GM21786 (cell line): Measurements from ENCODE around the gene ITCH.
"Not testable (repeated sequence)": the region's sequence is repeated elsewhere in the genome, so short reads cannot be mapped to it uniquely, and the experiment has no call there.

Experiments used
- ATAC-seq: cut with Tn5 transposase; IDR thresholded peaks from one replicate; pipeline ENCODE4 v1.9.1; 2021; ENCODE audit not compliant: unreplicated experiment

The ITCH gene

GRCh38 chr20:34363062-34363464, at the start of gene ITCH:
TSS of gene ITCH (plus strand) at chr20:34363273. CDS start at chr20:34393812, 30,539 bp downstream.
- ATAC-seq, result peak; percentile 93

- no peak for ATAC-seq
Observed at GRCh38 chr20:34315236-34315635, 47.8 kb upstream of the ITCH start.

- ATAC-seq, result no peak
Observed at GRCh38 chr20:34316196-34316814, 46.8 kb upstream of the ITCH start.

- ATAC-seq, result no peak
Observed at GRCh38 chr20:34318609-34319443, 44.2 kb upstream of the ITCH start.

GRCh38 chr20:34320861-34321260, 42.2 kb upstream of the ITCH start:
- no peak for ATAC-seq

GRCh38 chr20:34322267-34323105, 40.6 kb upstream of the ITCH start:
- ATAC-seq, result no peak

GRCh38 chr20:34324541-34324940, 38.5 kb upstream of the ITCH start:
- no peak for ATAC-seq

- ATAC-seq, result not testable (repeated sequence)
Observed at GRCh38 chr20:34328207-34328606, 34.9 kb upstream of the ITCH start.

GRCh38 chr20:34328928-34329677, 34.0 kb upstream of the ITCH start:
- ATAC-seq, result no peak

- ATAC-seq, result not testable (repeated sequence)
Observed at GRCh38 chr20:34330861-34331544, 32.1 kb upstream of the ITCH start.

GRCh38 chr20:34331838-34332237, 31.2 kb upstream of the ITCH start:
- ATAC-seq, result no peak

- ATAC-seq, result no peak
Observed at GRCh38 chr20:34332262-34332920, 30.7 kb upstream of the ITCH start.

GRCh38 chr20:34333786-34334185, 29.3 kb upstream of the ITCH start:
- ATAC-seq, result no peak

- ATAC-seq, result no peak
Observed at GRCh38 chr20:34334654-34335407, 28.2 kb upstream of the ITCH start.

- ATAC-seq, result no peak
Observed at GRCh38 chr20:34337544-34337943, 25.5 kb upstream of the ITCH start.

GRCh38 chr20:34337982-34338726, 24.9 kb upstream of the ITCH start:
- ATAC-seq, result no peak

- ATAC-seq, result not testable (repeated sequence)
Observed at GRCh38 chr20:34340726-34341125, 22.3 kb upstream of the ITCH start.

GRCh38 chr20:34341199-34341598, 21.9 kb upstream of the ITCH start:
- not testable (repeated sequence) for ATAC-seq
